DND-41 (cell line): ENCODE measurements around the gene SLC7A6OS.

Experiments used
- ATAC-seq: fragments of 200-7000 bp; cut with Tn5 transposase; 3 replicates; pipeline ENCODE4 v1.9.1; 2021; ENCODE audit warnings: low read depth; ENCODE audit not compliant: insufficient read depth
- DNase-seq: peaks from one replicate; pipeline ENCODE4 v3.0.0-alpha.2; 2020
- H2AFZ ChIP-seq: 2 replicates; pipeline ENCODE4 v1.6.0; 2012; ENCODE audit warnings: low read depth, low read length
- H3K27ac ChIP-seq: 2 replicates; pipeline ENCODE4 v1.5.1; 2012; ENCODE audit warnings: low read length, inconsistent platforms
- H3K27me3 ChIP-seq: fragments of 200-600 bp; sonication (generic); 2 replicates; pipeline ENCODE4 v1.6.0; 2012; ENCODE audit warnings: low read length, mild to moderate bottlenecking, inconsistent platforms; ENCODE audit not compliant: insufficient read depth, poor library complexity
- H3K36me3 ChIP-seq: 2 replicates; pipeline ENCODE4 v1.5.1; 2012; ENCODE audit warnings: low read length, inconsistent platforms; ENCODE audit not compliant: insufficient read depth
- H3K4me1 ChIP-seq: 2 replicates; pipeline ENCODE4 v1.5.1; 2012; ENCODE audit warnings: mild to moderate bottlenecking, low read length; ENCODE audit not compliant: insufficient read depth
- H3K4me2 ChIP-seq: 2 replicates; pipeline ENCODE4 v1.6.0; 2012; ENCODE audit warnings: mild to moderate bottlenecking, moderate library complexity, low read length, inconsistent platforms; ENCODE audit not compliant: insufficient read depth
- H3K4me3 ChIP-seq, 2 experiments: fragments of 200-600 bp in 1 of 2; shearing (Covaris generic) in 1 of 2; 2 replicates each; pipeline ENCODE4 v1.5.1; 2012 to 2016; ENCODE audit warnings: inconsistent platforms in 2 of 2, low read length in 2 of 2, mild to moderate bottlenecking in 2 of 2, low read depth in 1 of 2, moderate library complexity in 1 of 2
- H3K79me2 ChIP-seq: 2 replicates; pipeline ENCODE4 v1.6.0; 2012; ENCODE audit warnings: low read length, inconsistent platforms; ENCODE audit not compliant: insufficient read depth
- H3K9ac ChIP-seq: 2 replicates; pipeline ENCODE4 v1.6.0; 2012; ENCODE audit warnings: low read depth, mild to moderate bottlenecking, inconsistent platforms, low read length, moderate library complexity
- H3K9me3 ChIP-seq: 2 replicates; pipeline ENCODE4 v1.5.1; 2012; ENCODE audit warnings: low read length, moderate library complexity, mild to moderate bottlenecking, inconsistent platforms; ENCODE audit not compliant: insufficient read depth, severe bottlenecking
- H4K20me1 ChIP-seq: 2 replicates; pipeline ENCODE4 v1.6.0; 2012; ENCODE audit warnings: low read length; ENCODE audit not compliant: insufficient read depth
- EZH2 ChIP-seq: IDR thresholded peaks from 3 replicates; pipeline ENCODE4 v1.6.1; 2012; ENCODE audit warnings: borderline replicate concordance, low read depth, mild to moderate bottlenecking, moderate library complexity, low read length, inconsistent platforms; ENCODE audit not compliant: severe bottlenecking
- TF ChIP-seq, protein P1 (sequence below): IDR thresholded peaks from 2 replicates; pipeline ENCODE4 v1.5.1; 2012; ENCODE audit warnings: borderline replicate concordance, low read length, moderate library complexity, mild to moderate bottlenecking; ENCODE audit not compliant: poor library complexity, severe bottlenecking; ENCODE audit errors: extremely low read depth

SLC7A6OS gene

DNA sequence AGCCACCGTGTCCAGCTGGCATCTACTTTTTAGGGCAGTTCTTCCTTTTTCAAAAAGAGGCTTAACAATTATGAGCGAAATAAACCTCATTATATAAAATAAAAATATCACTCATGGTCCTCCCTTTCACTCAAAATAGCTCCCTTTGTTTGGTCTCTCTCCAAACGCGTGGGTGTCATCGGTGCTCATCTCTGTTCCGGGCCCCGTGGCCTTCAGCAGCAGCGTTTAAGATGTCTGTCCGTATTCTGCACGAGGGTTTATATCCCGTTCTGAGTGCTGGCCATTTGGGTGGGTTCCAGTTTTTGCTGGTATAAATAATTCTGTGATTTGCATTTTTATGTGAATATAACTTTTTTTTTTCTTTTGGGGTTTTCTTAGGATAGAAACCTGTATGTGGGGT lies 33.5 kb upstream of the SLC7A6OS start:
- Histone ChIP-seq H4K20me1 (0 out of 2 replicates have a peak, but pooled peaks cover 3% of the 10 kb centered on the region), H3K4me3 (no peak overlapping the region), H3K9me3 (no peaks in the 10 kb centered on the region), H3K27ac (peak overlapping the region; percentile 89), H3K9ac (peak overlapping the region; percentile 55), H3K79me2 (peaks cover 50% of the 10 kb centered on the region), H2AFZ (no peak overlapping the region), H3K4me2 (0 out of 2 replicates have a peak overlapping the region, but pooled peaks have one; percentile 15), H3K36me3 (peaks cover 84% of the 10 kb centered on the region), H3K27me3 (no peaks in the 10 kb centered on the region), H3K4me1 (peaks cover 68% of the 10 kb centered on the region)
- no peak for ATAC-seq
- no peak for DNase-seq
- TF ChIP-seq, protein P1, sequence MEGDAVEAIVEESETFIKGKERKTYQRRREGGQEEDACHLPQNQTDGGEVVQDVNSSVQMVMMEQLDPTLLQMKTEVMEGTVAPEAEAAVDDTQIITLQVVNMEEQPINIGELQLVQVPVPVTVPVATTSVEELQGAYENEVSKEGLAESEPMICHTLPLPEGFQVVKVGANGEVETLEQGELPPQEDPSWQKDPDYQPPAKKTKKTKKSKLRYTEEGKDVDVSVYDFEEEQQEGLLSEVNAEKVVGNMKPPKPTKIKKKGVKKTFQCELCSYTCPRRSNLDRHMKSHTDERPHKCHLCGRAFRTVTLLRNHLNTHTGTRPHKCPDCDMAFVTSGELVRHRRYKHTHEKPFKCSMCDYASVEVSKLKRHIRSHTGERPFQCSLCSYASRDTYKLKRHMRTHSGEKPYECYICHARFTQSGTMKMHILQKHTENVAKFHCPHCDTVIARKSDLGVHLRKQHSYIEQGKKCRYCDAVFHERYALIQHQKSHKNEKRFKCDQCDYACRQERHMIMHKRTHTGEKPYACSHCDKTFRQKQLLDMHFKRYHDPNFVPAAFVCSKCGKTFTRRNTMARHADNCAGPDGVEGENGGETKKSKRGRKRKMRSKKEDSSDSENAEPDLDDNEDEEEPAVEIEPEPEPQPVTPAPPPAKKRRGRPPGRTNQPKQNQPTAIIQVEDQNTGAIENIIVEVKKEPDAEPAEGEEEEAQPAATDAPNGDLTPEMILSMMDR, result no peak
- no peak for TF ChIP-seq EZH2

DNA sequence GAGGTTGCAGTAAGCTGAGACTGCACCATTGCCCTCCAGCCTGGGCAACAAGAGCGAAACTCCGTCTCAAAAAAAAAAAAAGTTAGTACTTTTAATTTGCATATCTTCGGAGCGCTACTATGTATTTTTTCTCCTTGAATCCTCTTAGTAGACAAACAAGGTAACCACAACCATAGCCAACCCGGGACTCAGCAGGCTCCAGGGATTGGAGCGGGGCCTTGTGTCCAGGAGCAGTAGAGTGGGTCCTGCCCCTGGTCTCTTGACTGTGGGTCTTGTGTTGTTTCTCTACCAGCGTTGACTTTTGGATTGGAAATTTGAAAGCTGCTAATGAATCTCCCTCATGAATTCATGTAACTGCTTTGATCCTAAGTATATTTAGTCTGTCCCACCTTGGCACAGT lies 32.4 kb upstream of the SLC7A6OS start:
- ATAC-seq (no peak), DNase-seq (no peak)
- Histone ChIP-seq H3K27me3 (no peaks in the 10 kb centered on the region), H2AFZ (no peak overlapping the region), H3K36me3 (peaks cover 84% of the 10 kb centered on the region), H4K20me1 (0 out of 2 replicates have a peak, but pooled peaks cover 3% of the 10 kb centered on the region), H3K4me1 (peaks cover 57% of the 10 kb centered on the region), H3K79me2 (peaks cover 39% of the 10 kb centered on the region), H3K4me2 (no peak overlapping the region), H3K9me3 (no peaks in the 10 kb centered on the region), H3K4me3 (no peak overlapping the region), H3K9ac (no peak overlapping the region), H3K27ac (peak overlapping the region; percentile 89)
- TF ChIP-seq, protein P1, result no peak
- no peak for TF ChIP-seq EZH2

DNA sequence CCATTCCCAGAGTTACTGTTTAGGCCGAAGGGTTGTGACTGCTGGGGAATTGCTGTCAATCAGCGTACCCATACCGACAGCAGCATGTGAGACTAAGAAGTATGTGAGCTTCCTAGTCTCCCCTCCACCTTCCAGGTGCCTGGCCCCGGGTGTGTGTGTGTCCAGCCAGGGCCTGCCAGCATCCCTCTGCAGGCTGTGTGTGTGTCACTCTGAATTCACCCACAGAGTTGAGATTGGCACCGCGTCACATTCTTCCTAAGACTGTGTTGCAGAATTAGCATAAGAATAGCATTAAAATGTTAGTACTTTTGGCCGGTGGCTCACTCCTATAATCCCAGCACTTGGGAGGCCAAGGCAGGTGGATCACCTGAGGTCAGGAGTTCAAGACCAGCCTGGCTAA lies 31.9 kb upstream of the SLC7A6OS start:
- H3K27me3 ChIP-seq, result no peaks in the 10 kb centered on the region
- no peak overlapping the region for H3K9ac ChIP-seq
- no peak overlapping the region for H3K4me3 ChIP-seq
- peaks cover 52% of the 10 kb centered on the region for H3K4me1 ChIP-seq
- H3K79me2 ChIP-seq, result peaks cover 34% of the 10 kb centered on the region
- no peaks in the 10 kb centered on the region for H3K9me3 ChIP-seq
- DNase-seq (no peak), ATAC-seq (no peak)
- H3K4me2 ChIP-seq, result no peak overlapping the region
- H3K27ac ChIP-seq, result no peak overlapping the region; the same call in 1 of the 2 replicates
- H3K36me3 ChIP-seq, result peaks cover 84% of the 10 kb centered on the region
- H2AFZ ChIP-seq, result no peak overlapping the region
- 0 out of 2 replicates have a peak, but pooled peaks cover 3% of the 10 kb centered on the region for H4K20me1 ChIP-seq
- TF ChIP-seq, protein P1, result no peak
- no peak for TF ChIP-seq EZH2

DNA sequence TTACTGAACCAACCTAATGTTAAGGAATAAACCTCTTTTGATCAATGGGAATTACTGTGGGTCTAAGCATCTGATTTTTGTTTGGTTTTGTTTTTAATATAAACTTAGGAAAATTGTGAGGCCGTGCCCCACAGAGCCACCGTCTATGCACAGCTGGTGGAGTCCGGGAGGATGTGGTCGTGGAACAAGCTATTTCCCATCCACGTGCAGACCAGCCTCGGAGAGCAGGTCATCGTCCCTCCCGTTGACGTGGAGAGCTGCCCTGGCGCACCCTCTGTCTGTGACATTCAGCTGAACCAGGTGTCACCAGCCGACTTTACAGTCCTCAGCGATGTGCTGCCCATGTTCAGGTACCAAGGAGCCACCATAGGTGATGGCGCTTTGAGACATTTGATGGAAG lies 28.5 kb upstream of the SLC7A6OS start:
- Histone ChIP-seq H4K20me1 (no peaks in the 10 kb centered on the region), H2AFZ (no peak overlapping the region), H3K36me3 (peaks cover 93% of the 10 kb centered on the region), H3K27ac (peak overlapping the region; percentile 35; the same call in 1 of the 2 replicates), H3K27me3 (no peaks in the 10 kb centered on the region), H3K9me3 (no peaks in the 10 kb centered on the region), H3K79me2 (peaks cover 14% of the 10 kb centered on the region), H3K9ac (no peak overlapping the region), H3K4me2 (no peak overlapping the region), H3K4me1 (peaks cover 20% of the 10 kb centered on the region), H3K4me3 (no peak overlapping the region)
- no peak for ATAC-seq
- TF ChIP-seq EZH2, result no peak
- TF ChIP-seq, protein P1, result no peak
- no peak for DNase-seq
